GM23338 (cell line): ENCODE results near the gene SCTR.

Source experiments
- CREB1 ChIP-seq: fragments of 250-450 bp; sonication (Bioruptor Pico); IDR thresholded peaks from 2 replicates; pipeline ENCODE4 v1.5.0; 2020; ENCODE audit warnings: low read depth, mild to moderate bottlenecking, moderate library complexity
- CTCF ChIP-seq, 2 experiments: fragments of 200-600 bp in 1 of 2; sonication (generic) in 1 of 2; conservative IDR thresholded peaks; 2 replicates each; pipeline versions ENCODE4 v1.5.1 to v1.6.1; 2016 to 2017; ENCODE audit warnings: antibody characterized with exemption in 2 of 2, low read depth in 2 of 2, mild to moderate bottlenecking in 2 of 2, moderate library complexity in 1 of 2
- ETS1 ChIP-seq: IDR thresholded peaks from 2 replicates; pipeline ENCODE4 v1.6.1; 2016; ENCODE audit warnings: antibody characterized with exemption
- EZH2 ChIP-seq: fragments of 200-600 bp; sonication (generic); IDR thresholded peaks from one replicate; pipeline ENCODE4 v1.8.0; 2017; ENCODE audit warnings: antibody characterized with exemption, mild to moderate bottlenecking, low read depth; ENCODE audit not compliant: unreplicated experiment
- EZH2phosphoT487 ChIP-seq: fragments of 200-600 bp; sonication (generic); IDR thresholded peaks from one replicate; pipeline ENCODE4 v1.8.1; 2018; ENCODE audit warnings: antibody characterized with exemption; ENCODE audit not compliant: unreplicated experiment
- JUNB ChIP-seq: IDR thresholded peaks from one replicate; pipeline ENCODE4 v1.6.1; 2016; ENCODE audit warnings: antibody characterized with exemption; ENCODE audit not compliant: unreplicated experiment
- NANOG ChIP-seq: IDR thresholded peaks from 2 replicates; pipeline ENCODE4 v1.6.1; 2016; ENCODE audit warnings: antibody characterized with exemption, borderline replicate concordance
- POLR2AphosphoS5 ChIP-seq: IDR thresholded peaks from 2 replicates; pipeline ENCODE4 v1.6.1; 2016; ENCODE audit warnings: antibody characterized with exemption, low read depth
- REST ChIP-seq: IDR thresholded peaks from one replicate; pipeline ENCODE4 v1.6.1; 2018; ENCODE audit warnings: antibody characterized with exemption; ENCODE audit not compliant: unreplicated experiment
- ZNF114 ChIP-seq: fragments of 250-450 bp; sonication (Bioruptor Pico); IDR thresholded peaks from 2 replicates; pipeline ENCODE4 v1.5.0; 2020; ENCODE audit warnings: mild to moderate bottlenecking, moderate library complexity
- ZNF331 ChIP-seq: fragments of 250-450 bp; sonication (Bioruptor Pico); IDR thresholded peaks from 2 replicates; pipeline ENCODE4 v1.5.0; 2020; ENCODE audit warnings: low read depth, mild to moderate bottlenecking, moderate library complexity

DNA sequence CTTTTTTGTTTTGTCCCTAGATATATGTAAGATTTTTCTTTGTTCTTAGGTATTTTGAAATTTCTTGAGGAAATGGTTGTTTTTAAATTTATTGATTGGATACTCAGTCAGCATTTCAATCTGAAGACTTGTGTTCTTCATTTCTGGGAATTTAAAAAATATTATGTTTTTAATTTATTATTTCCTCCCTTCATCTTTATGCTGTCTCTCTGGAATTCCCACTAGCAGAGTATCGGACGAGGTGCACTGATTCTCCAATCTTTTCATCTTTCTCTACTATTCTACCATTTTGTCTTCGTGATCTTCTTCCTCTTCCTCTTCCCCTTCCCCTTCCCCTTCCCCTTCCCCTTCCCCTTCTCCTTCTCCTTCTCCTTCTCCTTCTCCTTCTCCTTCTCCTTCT is 12.3 kb downstream of the SCTR start:
- TF ChIP-seq CTCF (conservative IDR thresholded peaks at IDR 0.05; ENCODE audit: low read depth in 2 of 2) = no peak
- no peak for TF ChIP-seq ETS1
- no peak for TF ChIP-seq NANOG
- TF ChIP-seq POLR2AphosphoS5 = no peak
- no peak for TF ChIP-seq EZH2
- TF ChIP-seq REST = no peak
- no peak for TF ChIP-seq ZNF331 (CRISPR knock-in tag)
- no peak for TF ChIP-seq EZH2phosphoT487
- TF ChIP-seq JUNB = no peak
- TF ChIP-seq CREB1 (CRISPR knock-in tag) = no peak
- TF ChIP-seq ZNF114 (CRISPR knock-in tag) = no peak
